Measurements from ENCODE around the gene CEMP1. TPM values are rescaled to one million over a fixed set of nuclear protein-coding genes. Genes with fewer than 3 reads are reported as not detected.
"Not testable (repeated sequence)": the region's sequence is repeated elsewhere in the genome, so short reads cannot be mapped to it uniquely, and the experiment has no call there.

The CEMP1 gene
- total and polyA plus RNA-seq, 2 donors (not counting 1 experiment from before 2014, with no cell fraction given): 0.66 to 2.3 TPM

DNA sequence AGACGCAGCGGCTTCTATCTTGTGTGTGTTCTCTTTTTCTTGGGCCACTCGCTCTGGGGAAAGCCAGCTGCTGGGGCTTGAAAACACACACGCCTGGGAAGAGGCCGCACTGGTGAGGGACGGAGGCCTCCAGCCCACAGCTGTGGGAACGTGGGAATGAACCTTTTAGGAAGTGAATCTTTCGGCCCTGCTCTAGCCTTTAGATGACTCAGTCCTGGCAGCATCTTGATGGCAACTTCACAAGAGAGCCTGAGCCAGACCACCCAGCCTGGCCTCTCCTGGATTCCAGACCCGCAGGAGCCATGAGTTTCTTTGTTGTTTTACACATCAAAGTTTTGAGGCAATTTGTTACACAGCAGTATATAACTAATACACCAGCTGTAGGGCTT is 4.4 kb upstream of the CEMP1 start:
- no peak for ATAC-seq (ENCODE audit: low read depth)
- peaks cover 22% of the 10 kb centered on the region for H4K20me1 ChIP-seq (ENCODE audit: control insufficient read depth, insufficient read depth, low read length, poor library complexity, severe bottlenecking)
- ChIA-PET CTCF (interaction anchor here (2.6 kb wide), 1 partner anchor 28 kb away, joined by 11 read pairs; no protein-coding TSS in a partner anchor), POLR2A (no interaction called here)
- H3K27ac ChIP-seq (ENCODE audit: low read length in 2 of 2): no peak overlapping the region
- TF ChIP-seq, protein P1, sequence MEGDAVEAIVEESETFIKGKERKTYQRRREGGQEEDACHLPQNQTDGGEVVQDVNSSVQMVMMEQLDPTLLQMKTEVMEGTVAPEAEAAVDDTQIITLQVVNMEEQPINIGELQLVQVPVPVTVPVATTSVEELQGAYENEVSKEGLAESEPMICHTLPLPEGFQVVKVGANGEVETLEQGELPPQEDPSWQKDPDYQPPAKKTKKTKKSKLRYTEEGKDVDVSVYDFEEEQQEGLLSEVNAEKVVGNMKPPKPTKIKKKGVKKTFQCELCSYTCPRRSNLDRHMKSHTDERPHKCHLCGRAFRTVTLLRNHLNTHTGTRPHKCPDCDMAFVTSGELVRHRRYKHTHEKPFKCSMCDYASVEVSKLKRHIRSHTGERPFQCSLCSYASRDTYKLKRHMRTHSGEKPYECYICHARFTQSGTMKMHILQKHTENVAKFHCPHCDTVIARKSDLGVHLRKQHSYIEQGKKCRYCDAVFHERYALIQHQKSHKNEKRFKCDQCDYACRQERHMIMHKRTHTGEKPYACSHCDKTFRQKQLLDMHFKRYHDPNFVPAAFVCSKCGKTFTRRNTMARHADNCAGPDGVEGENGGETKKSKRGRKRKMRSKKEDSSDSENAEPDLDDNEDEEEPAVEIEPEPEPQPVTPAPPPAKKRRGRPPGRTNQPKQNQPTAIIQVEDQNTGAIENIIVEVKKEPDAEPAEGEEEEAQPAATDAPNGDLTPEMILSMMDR (IDR thresholded peaks at IDR 0.05): no peak
- TF ChIP-seq EZH2 (IDR thresholded peaks at IDR 0.05; ENCODE audit: borderline replicate concordance, insufficient read depth, low read depth, low read length, poor library complexity, severe bottlenecking): no peak
- no peaks in the 10 kb centered on the region for H3K27me3 Mint-ChIP-seq
- H3K4me3 Mint-ChIP-seq: peak overlapping the region; percentile 56
- peaks cover 26% of the 10 kb centered on the region for H3K79me2 ChIP-seq (ENCODE audit: control insufficient read depth, insufficient read depth, low read length)
- H3K4me3 ChIP-seq (ENCODE audit: control extremely low read depth in 1 of 5, extremely low read depth in 1 of 5, insufficient read depth in 1 of 5, low read depth in 2 of 5, low read length in 4 of 5): no peak overlapping the region
- H3K27me3 ChIP-seq (replicated peaks in 1 of 4; ENCODE audit: control extremely low read depth in 1 of 4, control insufficient read depth in 3 of 4, insufficient read depth in 4 of 4, low read length in 3 of 4): no peaks in the 10 kb centered on the region
- intact Hi-C loops (cut with micrococcal nuclease): no loop called here
- H3K9me3 ChIP-seq (ENCODE audit: control extremely low read depth in 1 of 3, control insufficient read depth in 2 of 3, insufficient read depth in 1 of 3, low read length in 2 of 3): no peaks in the 10 kb centered on the region
- no peak overlapping the region for H3K9ac ChIP-seq (ENCODE audit: low read length)
- H3K36me3 ChIP-seq (replicated peaks in 1 of 2; ENCODE audit: control extremely low read depth in 1 of 2, control insufficient read depth in 1 of 2, extremely low read depth in 1 of 2, insufficient read depth in 2 of 2, low read length in 1 of 2): peaks cover 0 to 3% of the 10 kb centered on the region in 2 experiments
- H3K4me1 ChIP-seq (ENCODE audit: control insufficient read depth in 2 of 2, insufficient read depth in 2 of 2, low read length in 2 of 2): peaks cover 32 to 53% of the 10 kb centered on the region in 2 donors
- H3K4me2 ChIP-seq (replicated peaks; ENCODE audit: low read depth, low read length, poor library complexity, severe bottlenecking): no peak overlapping the region
- H2AFZ ChIP-seq (ENCODE audit: insufficient read depth, low read depth, low read length, poor library complexity, severe bottlenecking): no peak overlapping the region
- peak overlapping the region; percentile 65 for H3K27ac Mint-ChIP-seq
- peaks cover 42% of the 10 kb centered on the region for H3K4me1 Mint-ChIP-seq
- WGBS (ENCODE audit: insufficient coverage): 81% methylated on average over 8 of the region's 9 CpGs
- no peaks in the 10 kb centered on the region for H3K9me3 Mint-ChIP-seq (ENCODE audit: insufficient read depth)
- DNase-seq: no peak

- H2AFZ ChIP-seq (ENCODE audit: insufficient read depth, low read depth, low read length, poor library complexity, severe bottlenecking); H3K27ac ChIP-seq (ENCODE audit: low read length in 2 of 2); H3K27ac Mint-ChIP-seq; H3K9ac ChIP-seq (ENCODE audit: low read length); H3K27me3 Mint-ChIP-seq; ATAC-seq (ENCODE audit: low read depth); H3K36me3 ChIP-seq (replicated peaks in 1 of 2; ENCODE audit: control extremely low read depth in 1 of 2, control insufficient read depth in 1 of 2, extremely low read depth in 1 of 2, insufficient read depth in 2 of 2, low read length in 1 of 2); CTCF ChIA-PET; intact Hi-C loops (cut with micrococcal nuclease); H3K27me3 ChIP-seq (replicated peaks in 1 of 4; ENCODE audit: control extremely low read depth in 1 of 4, control insufficient read depth in 3 of 4, insufficient read depth in 4 of 4, low read length in 3 of 4); DNase-seq; H3K4me3 ChIP-seq (ENCODE audit: control extremely low read depth in 1 of 5, extremely low read depth in 1 of 5, insufficient read depth in 1 of 5, low read depth in 2 of 5, low read length in 4 of 5); H3K9me3 ChIP-seq (ENCODE audit: control extremely low read depth in 1 of 3, control insufficient read depth in 2 of 3, insufficient read depth in 1 of 3, low read length in 2 of 3); H4K20me1 ChIP-seq (ENCODE audit: control insufficient read depth, insufficient read depth, low read length, poor library complexity, severe bottlenecking); H3K9me3 Mint-ChIP-seq (ENCODE audit: insufficient read depth); H3K4me2 ChIP-seq (replicated peaks; ENCODE audit: low read depth, low read length, poor library complexity, severe bottlenecking): not testable (repeated sequence)
- Mint-ChIP-seq H3K4me1 (peaks cover 29% of the 10 kb centered on the region), H3K4me3 (peak overlapping the region; percentile 71)
- WGBS (ENCODE audit: insufficient coverage): no CpG with 5 or more reads among the region's 5 CpGs
- Histone ChIP-seq H3K4me1 (ENCODE audit: control insufficient read depth in 2 of 2, insufficient read depth in 2 of 2, low read length in 2 of 2) (peaks cover 19 to 40% of the 10 kb centered on the region in 2 donors), H3K79me2 (ENCODE audit: control insufficient read depth, insufficient read depth, low read length) (peaks cover 21% of the 10 kb centered on the region)
- POLR2A ChIA-PET: interaction anchor here (0.9 kb wide), 1 partner anchor 19 kb away, joined by 6 read pairs; no protein-coding TSS in a partner anchor
Observed at GRCh38 chr16:2534335-2534734, 3.1 kb upstream of the CEMP1 start.
